Endometrium (tissue), 2 donors: ENCODE results near the gene ZIC3.
"Not testable (repeated sequence)": the region's sequence is repeated elsewhere in the genome, so short reads cannot be mapped to it uniquely, and the experiment has no call there.

Experiments
- FAIRE-seq: peaks from 2 replicates; lab custom pipeline; 2012; peaks lifted over from hg19 to GRCh38; lab: Jason Lieb, UNC
- donor health status: control.
- donor health status: control.

Gene ZIC3

DNA sequence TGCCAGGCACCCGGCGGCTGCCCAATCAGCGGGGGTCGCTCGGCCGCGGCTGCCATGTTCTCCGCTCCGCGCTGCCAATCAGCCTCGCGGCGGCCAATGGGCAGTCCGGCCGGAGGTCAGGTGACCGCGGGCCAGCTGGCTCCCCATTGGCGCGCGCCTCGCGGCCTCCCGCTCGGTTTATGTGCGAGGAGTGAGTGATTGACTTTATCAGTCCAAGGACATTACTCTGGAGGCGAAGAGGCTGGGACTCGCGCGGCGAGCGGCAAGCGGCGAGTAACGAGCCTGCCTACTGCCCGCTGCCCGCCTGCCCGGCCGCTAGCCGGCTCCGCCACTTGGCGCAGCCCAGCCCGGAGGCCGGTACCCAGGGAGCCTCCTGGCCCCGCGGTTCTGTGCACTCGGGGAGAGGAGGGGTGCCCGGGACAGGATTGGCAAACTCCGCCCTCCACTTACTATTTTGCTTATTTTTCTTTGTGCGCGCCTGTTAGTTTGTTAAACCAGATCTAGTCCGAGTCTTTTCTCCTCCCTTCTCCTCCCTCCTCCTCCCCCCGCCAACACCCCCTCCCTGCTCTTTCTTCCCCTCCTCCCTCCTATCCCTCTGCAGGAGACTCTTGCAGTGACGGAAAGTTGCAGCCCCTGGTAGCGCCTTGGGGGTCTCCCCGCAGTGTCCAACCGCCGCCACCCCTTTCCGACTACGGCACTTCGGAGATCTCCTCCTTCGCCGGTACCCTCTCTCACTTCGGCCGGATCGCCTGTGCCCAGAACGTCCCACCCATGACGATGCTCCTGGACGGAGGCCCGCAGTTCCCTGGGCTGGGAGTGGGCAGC is at the start of gene ZIC3:
Gene ZIC3, plus strand, starts transcription at position 207 of the 825 bp plus-strand sequence. Its CDS starts 565 bp downstream, at position 772.
- no peak for FAIRE-seq

DNA sequence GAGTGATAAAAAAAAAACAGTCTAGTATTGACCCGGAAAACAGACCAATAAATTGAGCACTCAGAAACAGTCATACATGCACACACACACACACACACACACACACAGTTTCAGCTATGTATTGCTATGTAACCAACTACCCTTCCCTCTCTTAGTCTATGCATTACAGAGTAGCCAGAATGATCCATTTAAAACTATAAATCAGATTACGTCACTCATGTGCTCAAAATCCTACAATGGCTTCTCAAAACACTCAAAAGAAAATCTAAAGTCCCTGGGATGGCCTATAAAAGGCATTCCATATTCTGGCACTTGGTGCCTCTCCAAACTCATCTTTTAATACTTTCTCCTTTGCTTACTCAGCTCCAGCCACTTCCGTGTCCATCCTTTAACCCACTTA is 46.5 kb upstream of the ZIC3 start:
- FAIRE-seq: no peak

DNA sequence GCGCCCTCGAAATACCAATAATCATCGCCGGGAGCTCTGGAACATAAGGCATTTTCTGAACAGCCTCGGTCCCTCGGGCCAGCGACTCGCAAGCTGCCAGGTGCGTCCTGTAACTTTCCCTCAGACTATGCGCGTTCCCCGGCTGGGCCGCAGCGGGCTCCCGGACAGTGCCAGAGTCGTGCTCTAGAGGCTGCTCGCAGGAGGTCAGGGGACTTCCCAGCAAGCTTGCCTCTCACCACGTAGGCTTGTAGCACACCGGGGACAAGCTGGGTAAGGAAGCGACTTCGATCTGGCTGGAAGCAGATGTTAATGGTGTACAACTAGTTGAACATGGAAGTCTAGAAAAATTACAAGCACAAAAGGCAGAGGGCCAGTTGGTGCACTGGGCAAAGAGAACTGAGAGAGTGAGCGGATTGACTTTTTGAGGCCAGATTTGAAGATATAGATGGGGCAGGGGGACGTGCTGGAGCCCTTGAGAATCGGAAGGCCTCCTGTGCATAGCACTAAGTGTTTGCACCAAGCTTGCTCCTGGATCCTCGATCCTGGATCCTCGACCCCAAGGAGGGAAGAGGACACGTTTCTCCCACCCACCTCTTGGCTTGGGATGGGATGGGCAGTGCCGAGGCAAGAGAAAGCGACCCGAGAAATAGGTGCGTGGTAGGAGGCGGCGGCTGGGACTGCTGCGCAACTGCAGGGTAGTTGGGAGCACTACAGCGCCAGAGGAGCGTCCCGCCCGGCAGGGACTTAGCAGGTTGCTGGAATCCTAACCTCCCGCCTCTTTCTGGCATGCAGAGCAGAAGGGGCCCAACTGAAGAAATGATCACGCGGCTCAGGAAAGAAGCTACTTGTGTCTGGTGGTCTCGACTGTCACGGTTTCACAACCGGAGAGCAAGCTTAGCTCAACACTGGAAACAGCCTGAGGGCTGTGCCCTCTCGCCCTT is 19.9 kb upstream of the ZIC3 start:
- no peak for FAIRE-seq

DNA sequence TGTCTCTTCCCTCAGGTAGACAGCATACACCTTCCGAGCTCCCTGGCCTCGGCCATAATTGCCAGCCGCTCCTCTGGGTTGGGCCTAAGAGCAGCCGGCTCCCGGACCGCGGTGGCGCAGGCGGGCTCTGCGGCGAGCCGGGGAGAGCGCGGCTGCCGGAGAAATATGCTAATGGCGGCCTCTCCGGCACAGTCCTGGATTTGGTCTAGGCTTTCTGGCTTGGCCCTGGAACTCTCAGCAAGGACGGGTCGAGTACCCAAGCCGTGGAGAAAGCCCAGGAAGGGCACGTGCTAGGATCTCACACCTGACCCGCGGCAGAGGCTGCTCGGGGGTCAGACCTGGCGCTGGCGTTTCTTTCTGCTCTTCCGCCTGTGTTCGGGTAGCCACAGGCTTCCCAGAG is 18.6 kb upstream of the ZIC3 start:
- no peak for FAIRE-seq

DNA sequence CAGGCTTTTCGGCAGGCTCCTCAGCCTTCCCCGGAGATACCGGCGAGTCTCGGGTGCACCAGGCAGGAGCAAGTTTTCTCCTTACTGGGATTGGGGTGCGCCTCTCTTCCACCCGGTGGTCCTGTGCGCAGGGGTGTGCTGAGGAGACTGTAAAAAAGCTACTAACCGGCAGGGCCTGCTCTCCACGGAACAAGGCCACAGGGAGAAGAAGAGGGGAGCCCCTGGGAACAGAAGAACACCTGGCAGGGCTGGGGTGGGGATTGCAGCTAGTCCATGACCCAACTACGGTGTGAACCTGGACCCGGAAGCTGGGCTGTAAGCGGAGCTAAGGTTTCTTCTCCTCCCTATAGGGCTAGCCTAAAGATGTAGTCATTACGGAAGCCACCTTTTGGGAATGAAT is 17.7 kb upstream of the ZIC3 start:
- FAIRE-seq: no peak

DNA sequence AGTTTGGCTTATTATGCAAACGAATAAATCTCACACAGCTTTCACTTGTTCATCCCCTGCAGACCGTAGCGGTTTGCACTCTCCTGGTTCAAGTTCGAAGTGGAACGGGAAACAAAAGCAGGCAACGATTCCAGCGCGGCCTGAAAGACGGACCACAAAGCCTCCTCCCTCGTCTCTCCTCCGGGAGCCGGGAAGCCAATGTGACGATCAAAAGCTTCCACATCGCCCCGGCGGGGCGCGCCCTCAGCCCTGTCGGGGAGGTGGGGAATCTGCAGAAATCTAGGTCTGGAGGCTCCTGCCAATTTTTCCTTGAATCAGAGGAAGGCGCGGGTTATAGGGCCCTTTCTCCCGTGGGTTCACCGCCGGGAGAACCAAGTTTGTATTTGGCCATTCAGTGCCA is 16.9 kb upstream of the ZIC3 start:
- FAIRE-seq: no peak

DNA sequence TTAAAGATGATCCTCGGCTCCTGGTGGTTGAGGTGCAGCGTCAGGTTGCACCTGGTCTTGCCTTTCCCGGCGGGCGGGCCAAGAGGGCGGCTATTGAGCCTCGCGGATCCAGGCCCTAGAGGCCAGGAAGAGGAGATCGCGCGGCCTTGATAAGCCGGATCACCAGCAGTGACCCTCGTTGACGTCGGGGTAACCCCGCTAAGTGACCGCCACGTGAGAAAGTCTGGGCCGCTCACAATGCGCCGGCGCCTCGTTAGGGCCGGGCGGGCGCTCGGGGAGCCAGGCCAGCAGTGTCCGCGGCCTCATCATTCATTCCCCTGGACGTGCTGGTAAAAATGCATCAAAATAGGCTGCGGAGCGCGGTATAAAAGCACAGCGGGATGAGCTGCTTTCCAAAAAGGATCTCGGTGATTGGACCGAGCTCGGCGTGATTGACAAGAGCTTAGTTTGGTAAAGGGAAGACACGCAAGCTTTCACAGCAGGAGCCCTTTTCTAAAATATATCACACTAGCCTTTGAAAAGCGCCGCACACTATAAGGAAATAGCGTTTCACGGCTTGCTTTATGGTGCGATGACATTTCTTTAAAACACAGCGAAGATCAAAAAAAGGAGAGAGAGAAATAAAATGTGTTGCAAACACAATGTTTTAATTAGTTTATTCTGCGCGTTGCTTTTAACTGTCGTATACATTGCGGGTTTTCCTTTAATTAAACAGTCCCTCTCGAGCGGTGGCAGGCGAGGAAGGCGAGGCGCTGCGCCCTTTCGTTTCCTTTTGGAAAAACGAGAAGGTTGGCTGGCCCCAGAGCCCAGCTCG is 15.9 kb upstream of the ZIC3 start:
- FAIRE-seq: no peak

DNA sequence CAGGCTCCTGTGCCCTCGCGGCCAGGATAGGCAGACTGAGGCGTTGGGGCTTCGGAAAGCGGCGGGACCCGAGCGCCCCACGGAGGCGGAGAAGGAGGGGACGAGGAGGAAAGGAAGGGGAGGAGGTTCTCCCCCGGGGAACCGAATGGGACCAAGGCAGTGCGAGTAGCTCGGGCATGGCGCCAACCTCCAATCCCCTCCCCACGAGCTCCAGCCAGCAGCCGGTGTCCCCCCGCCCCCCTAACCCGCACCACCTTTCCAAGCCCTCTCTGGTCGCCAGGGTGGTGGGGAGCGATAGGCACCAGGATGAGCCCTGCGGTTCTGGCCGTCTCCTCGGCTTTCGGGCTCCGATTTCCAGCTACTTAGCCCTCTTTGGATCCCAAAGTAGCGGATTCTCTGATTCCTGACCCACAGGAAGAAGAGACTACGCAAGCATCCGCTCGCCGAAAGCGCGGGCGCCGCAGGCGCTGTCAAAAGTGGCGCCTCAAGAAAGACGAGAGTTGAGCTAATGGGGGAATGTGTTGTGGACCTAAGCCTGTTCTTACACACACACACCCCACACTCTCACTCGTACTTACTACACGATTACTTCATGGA is 15.2 kb upstream of the ZIC3 start:
- no peak for FAIRE-seq

DNA sequence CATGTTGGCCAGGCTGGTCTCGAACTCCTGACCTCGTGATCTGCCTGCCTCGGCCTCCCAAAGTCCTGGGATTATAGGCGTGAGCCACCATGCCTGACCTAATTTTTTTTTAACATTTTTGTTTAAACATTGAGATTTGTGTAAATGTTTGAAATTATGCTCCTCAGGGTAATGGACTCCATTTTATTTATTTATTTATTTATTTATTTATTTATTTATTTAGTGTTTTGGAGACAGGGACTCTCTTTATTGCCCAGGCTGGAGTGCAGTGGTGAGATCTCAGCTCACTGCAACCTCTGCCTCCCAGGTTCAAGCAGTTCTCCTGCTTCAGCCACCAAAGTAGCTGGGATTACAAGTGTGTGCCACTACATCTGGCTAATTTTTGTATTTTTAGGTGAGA is 13.8 kb upstream of the ZIC3 start:
- FAIRE-seq: not testable (repeated sequence)

DNA sequence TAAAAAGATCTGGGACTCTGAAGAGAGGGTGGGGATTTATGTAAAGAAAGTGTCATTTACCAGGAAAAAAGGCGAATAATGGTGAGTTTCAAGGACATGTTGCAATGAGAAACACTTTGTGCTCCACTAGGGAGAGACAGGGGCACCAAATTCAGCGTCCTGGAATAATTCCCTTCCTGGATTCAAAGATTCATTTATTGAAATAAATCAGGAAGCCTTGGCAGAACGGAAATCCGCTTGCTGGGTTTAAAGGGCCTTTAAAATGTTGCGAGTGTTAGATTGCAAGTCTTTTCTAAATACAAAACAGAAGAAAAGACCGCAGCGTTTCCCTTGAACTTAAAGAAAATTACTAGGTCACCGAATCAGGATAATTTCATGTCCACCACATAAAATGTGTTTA is 3.8 kb upstream of the ZIC3 start:
- no peak for FAIRE-seq

DNA sequence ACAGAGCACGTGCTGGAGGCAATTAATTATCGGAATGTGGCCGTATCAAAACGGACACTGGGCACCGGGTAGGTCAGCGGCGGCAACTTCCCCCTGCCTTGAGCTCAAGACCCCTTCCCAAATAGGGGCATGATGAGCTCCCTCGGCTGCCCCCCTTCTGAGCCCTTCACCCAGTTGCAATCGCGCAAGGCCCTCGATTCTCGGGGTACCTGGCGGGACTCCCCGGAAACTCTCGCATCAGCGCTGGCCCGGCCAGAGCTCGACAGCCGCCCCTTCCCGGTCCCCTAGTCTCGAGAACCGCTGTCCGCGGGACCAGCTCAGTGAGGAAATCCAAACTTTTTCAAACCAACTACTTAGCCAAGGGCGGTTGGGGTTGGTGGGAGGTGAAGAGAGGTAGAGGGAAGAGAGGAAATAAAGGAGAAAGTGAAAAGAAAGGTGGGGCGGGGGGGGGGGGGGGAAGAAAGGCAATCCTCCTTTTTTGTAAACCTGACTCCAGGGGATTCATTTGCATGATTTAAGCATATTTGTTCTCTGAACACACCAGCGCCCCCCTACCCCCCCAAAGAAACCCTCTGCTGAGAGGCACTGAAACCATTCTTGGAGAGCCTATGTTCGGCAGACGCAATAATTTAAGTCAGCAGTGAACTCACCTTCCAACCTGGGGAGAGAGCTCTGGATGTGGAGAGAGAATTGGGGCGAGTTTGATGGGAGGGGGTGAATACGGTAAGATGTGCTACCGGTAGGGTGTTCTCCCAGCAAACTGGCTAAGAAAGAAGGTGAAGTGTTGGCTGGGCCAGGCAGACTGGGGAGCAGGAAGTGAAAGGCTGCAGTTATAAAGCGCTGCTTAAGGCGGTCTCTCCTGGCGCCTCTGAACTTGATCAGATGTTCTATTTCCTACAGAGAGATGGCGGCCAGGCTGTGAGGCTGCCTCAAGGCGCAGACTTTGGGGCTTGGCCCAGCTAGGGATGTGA is 2.0 kb upstream of the ZIC3 start:
- no peak for FAIRE-seq

DNA sequence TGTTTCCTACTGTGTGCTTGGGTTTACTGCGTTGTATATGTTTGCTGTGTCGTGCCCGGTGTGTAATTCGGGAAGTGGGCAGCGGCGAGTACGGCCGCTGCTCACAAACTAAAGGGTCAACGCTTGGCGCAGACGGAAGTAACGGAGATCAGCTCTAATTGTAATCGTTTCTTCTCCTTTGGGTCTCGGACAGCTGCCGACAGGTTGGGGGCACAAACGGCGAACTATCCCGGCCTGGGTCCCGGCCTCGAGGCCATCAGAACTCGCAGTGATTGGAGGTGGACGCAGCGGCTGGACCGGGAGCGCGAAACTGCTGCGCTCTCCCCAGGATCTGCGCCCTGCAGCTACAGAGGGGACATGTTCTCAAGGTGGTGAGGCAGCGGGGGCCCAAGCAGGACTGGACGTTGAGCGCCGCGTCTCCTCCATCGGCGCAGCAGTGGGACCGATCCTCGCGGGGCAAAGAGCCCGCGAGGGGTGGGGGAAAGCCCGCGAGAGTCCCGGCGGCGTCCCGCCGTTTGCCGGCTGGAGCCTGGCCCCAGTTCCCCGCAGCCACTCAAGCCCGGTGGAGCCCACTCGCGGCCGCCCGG is 516 bp upstream of the ZIC3 start:
- FAIRE-seq: no peak

DNA sequence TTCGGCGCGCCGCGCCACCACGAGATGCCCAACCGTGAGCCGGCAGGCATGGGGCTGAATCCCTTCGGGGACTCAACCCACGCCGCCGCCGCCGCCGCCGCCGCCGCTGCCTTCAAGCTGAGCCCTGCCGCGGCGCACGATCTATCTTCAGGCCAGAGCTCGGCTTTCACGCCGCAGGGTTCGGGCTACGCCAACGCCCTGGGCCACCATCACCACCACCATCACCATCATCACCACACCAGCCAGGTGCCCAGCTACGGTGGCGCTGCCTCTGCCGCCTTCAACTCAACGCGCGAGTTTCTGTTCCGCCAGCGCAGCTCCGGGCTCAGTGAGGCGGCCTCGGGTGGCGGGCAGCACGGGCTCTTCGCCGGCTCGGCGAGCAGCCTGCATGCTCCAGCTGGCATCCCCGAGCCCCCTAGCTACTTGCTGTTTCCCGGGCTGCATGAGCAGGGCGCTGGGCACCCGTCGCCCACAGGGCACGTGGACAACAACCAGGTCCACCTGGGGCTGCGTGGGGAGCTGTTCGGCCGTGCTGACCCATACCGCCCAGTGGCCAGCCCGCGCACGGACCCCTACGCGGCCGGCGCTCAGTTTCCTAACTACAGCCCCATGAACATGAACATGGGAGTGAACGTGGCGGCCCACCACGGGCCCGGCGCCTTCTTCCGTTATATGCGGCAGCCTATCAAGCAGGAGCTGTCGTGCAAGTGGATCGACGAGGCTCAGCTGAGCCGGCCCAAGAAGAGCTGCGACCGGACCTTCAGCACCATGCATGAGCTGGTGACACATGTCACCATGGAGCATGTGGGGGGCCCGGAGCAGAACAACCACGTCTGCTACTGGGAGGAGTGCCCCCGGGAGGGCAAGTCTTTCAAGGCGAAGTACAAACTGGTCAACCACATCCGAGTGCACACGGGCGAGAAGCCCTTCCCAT is 1.1 kb downstream of the ZIC3 start:
- FAIRE-seq: no peak

DNA sequence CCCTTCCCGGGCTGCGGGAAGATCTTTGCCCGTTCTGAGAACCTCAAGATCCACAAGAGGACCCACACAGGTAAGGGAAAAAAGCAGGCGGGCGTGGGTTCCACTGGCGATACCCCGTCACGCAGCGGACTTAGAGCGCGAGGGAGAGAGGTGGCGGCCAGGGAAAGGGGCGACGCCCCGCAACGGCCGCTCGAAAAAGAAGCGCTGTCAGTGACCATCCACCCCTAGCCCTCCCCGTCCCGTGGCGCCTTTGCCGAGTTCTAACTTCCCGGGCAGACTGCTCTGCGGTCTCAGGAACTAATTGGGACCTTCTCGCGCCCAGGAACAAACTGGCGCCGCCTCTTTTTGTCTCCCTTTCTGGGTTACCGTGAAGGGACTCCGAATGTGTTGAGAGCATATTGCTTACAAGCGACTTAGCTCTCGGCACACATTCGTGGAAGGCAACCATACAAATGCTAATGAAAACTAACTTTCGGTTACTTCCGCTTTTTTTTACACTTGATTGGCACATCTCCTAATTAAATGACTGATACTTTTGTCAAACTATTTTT is 1.8 kb downstream of the ZIC3 start:
- FAIRE-seq: no peak

DNA sequence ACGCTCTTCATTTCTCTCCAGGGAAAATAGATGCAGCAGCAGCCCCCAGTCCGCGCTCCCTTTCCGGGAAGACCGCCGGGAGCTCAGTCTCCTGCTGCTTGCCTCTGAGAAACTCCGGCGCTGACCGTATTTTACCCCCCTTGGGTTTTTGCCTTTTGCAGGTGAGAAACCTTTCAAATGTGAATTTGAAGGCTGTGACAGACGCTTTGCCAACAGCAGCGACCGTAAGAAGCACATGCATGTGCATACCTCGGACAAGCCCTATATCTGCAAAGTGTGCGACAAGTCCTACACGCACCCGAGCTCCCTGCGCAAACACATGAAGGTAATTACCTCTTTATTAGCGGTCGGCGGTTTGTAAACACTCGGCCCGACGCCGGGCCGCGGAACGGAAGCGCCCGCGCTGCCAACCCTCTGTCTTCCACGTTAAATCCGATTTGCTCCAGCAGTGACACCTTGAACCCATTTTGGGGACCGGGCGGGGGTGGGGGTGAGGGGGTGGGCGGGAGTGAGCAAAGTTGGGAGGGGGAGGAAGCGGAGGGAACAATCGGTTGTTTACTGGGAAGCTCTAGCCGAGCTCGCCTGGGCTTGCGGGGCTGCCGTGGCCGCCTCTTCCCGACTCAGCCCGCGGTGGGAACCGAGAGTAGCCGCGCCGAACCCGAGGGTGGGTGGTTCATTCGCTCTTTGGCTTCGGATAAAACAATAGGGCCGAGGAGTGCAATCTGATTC is 3.0 kb downstream of the ZIC3 start:
- no peak for FAIRE-seq

DNA sequence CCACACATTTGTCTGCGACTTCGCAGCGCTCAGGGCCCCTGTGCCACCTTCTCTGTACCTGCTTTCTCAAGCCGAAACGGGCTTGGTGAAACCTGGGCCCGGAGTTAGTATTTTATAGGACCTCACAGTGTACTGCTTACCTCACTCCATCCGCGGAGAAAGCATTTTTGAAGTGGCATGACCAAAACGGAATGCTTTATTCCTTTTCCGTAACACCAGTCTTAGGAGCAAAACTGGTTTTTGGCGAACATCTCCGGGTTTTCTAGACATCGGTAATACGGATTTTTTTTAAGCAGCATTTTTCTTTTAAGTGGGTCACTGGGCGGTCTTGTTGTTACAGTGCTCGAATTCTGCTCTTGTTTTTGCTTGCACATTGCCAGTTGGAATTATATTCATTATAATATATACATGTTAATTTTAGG is 3.6 kb downstream of the ZIC3 start:
- no peak for FAIRE-seq

DNA sequence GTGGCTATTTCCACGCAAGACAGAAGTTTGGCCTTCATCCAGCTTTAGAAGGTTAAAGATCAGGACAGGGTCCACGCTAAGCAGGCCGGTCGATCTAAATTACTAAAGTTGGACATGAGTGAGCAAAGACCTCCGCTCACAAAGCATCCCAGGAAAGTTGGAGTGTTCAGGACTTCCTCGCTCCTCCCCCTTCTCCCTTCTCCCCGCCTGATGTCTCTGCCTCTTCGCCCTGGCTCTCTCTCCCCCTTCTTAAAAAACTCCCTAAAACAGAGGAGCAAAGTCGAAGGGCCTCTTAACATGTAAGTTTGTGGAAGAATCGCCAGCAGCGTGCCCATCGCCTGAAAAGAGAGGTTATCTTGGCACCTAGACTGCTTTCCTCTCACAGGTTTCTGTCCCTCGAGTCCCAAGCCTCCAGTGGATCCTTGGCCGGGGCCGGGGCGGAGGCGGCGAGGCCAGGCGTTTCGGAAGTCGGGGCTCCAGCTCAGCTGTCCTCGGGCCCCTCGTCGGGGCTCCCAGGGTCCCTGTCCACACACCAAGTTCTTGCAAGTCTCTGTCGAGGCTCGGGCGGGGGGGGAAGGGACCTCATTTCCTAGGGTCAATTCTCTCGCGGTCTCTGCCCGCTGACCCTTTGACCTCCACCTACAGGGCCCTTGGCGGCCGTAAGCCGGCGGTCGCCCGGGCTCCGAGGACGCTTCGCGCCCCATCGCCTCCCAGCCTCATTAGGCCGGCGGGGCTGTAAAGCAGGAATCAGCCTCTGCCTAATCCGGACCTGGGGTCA is 7.6 kb downstream of the ZIC3 start:
- no peak for FAIRE-seq
